ENCODE measurements around the gene LRMDA.

Gene LRMDA

GRCh38 chr10:76395251-76395650 lies 963.8 kb downstream of the LRMDA start:
- DNase-seq (ENCODE audit: low read depth): no peak
- TF ChIP-seq, protein P1, sequence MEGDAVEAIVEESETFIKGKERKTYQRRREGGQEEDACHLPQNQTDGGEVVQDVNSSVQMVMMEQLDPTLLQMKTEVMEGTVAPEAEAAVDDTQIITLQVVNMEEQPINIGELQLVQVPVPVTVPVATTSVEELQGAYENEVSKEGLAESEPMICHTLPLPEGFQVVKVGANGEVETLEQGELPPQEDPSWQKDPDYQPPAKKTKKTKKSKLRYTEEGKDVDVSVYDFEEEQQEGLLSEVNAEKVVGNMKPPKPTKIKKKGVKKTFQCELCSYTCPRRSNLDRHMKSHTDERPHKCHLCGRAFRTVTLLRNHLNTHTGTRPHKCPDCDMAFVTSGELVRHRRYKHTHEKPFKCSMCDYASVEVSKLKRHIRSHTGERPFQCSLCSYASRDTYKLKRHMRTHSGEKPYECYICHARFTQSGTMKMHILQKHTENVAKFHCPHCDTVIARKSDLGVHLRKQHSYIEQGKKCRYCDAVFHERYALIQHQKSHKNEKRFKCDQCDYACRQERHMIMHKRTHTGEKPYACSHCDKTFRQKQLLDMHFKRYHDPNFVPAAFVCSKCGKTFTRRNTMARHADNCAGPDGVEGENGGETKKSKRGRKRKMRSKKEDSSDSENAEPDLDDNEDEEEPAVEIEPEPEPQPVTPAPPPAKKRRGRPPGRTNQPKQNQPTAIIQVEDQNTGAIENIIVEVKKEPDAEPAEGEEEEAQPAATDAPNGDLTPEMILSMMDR (IDR thresholded peaks at IDR 0.05; ENCODE audit: control insufficient read depth, extremely low read depth, insufficient read depth): no peak
- H3K4me3 ChIP-seq (ENCODE audit: low read depth, low read length): no peak overlapping the region

GRCh38 chr10:76396134-76396533 lies 964.7 kb downstream of the LRMDA start:
- TF ChIP-seq, protein P1 (IDR thresholded peaks at IDR 0.05; ENCODE audit: control insufficient read depth, extremely low read depth, insufficient read depth): no peak
- no peak overlapping the region for H3K4me3 ChIP-seq (ENCODE audit: low read depth, low read length)
- DNase-seq (ENCODE audit: low read depth): no peak

DNA sequence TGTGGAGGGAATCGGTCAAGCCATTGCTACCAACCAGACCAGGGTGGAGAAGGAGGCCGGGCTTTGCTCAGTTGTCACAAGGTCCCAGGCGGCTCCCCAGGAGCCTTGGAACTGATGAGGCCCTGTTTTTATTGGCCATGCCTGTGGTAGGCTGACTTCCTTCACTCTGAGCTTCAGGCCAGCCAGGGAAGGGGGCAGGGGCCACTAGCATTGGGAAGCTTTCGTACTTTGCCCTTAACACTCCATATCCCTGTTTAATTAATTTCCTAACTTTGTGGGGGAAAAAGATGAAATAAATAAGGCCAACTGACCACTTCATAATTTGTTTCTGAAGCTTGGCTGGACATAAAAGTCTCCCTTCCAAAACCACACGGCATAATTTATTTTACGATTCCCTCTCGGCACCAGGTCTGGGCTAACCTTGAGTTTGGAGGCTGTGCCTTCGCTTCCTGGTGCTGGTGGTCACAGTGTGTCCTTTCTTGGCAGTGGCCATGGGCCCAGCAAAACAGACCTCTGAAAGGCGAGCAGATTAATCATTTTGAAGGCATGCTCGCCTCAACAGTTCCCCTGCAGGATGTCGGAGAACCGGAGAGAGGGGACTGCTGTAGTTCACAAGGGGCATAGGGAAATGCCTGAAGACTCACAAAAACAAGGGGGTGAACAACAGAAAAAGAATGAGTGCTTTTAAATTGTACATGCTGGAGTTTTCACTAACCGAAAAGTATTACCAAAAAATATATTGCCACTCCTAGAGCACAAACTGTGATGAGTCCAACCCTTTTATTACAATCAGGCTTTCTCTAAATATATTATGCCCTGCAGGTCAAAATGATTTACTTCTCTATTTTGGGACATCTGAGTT lies 966.0 kb downstream of the LRMDA start:
- DNase-seq (ENCODE audit: low read depth): no peak
- TF ChIP-seq, protein P1 (IDR thresholded peaks at IDR 0.05; ENCODE audit: control insufficient read depth, extremely low read depth, insufficient read depth): no peak
- no peak overlapping the region for H3K4me3 ChIP-seq (ENCODE audit: low read depth, low read length)

- DNase-seq (ENCODE audit: low read depth): no peak
- TF ChIP-seq, protein P1 (IDR thresholded peaks at IDR 0.05; ENCODE audit: control insufficient read depth, extremely low read depth, insufficient read depth): no peak
- no peak overlapping the region for H3K4me3 ChIP-seq (ENCODE audit: low read depth, low read length)
Observed at GRCh38 chr10:76398043-76398710, 966.8 kb downstream of the LRMDA start.

DNA sequence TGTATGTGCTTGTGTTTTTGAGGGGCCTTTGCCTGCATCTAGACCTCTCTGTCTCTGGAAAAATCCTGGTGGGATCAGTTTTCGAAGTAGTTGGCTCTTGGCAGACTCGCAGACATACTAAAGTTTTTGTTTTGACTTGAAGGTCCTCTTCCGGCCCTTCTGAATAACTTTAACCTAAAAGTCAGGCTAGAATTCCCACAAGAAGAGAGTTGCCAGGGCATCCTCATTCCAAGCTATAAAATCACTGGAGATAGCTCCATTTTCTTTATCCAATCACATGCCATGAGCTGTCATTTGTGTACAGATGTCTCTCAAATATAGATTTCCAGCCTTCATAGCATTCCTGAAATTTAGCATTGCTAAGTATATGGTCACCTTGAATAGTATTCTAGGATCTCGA lies 967.8 kb downstream of the LRMDA start:
- DNase-seq (ENCODE audit: low read depth): no peak
- H3K4me3 ChIP-seq (ENCODE audit: low read depth, low read length): no peak overlapping the region
- TF ChIP-seq, protein P1 (IDR thresholded peaks at IDR 0.05; ENCODE audit: control insufficient read depth, extremely low read depth, insufficient read depth): no peak

GRCh38 chr10:76401006-76401405 lies 969.6 kb downstream of the LRMDA start:
- no peak for DNase-seq (ENCODE audit: low read depth)

More at GRCh38 chr10:76401006-76401405, 969.6 kb downstream of the LRMDA start:
- H3K4me3 ChIP-seq (ENCODE audit: low read depth, low read length): no peak overlapping the region
- TF ChIP-seq, protein P1 (IDR thresholded peaks at IDR 0.05; ENCODE audit: control insufficient read depth, extremely low read depth, insufficient read depth): no peak

All from LNCaP clone FGC (cell line).